Cerebellar cortex (tissue), 1 donor: Measurements from ENCODE around the gene MINK1.
"Not testable (repeated sequence)": the region's sequence is repeated elsewhere in the genome, so short reads cannot be mapped to it uniquely, and the experiment has no call there.

Experiments
- DNase-seq: peaks from one replicate; pipeline ENCODE4 v3.0.0-alpha.2; 2015; ENCODE audit warnings: low spot score

The MINK1 gene

DNA sequence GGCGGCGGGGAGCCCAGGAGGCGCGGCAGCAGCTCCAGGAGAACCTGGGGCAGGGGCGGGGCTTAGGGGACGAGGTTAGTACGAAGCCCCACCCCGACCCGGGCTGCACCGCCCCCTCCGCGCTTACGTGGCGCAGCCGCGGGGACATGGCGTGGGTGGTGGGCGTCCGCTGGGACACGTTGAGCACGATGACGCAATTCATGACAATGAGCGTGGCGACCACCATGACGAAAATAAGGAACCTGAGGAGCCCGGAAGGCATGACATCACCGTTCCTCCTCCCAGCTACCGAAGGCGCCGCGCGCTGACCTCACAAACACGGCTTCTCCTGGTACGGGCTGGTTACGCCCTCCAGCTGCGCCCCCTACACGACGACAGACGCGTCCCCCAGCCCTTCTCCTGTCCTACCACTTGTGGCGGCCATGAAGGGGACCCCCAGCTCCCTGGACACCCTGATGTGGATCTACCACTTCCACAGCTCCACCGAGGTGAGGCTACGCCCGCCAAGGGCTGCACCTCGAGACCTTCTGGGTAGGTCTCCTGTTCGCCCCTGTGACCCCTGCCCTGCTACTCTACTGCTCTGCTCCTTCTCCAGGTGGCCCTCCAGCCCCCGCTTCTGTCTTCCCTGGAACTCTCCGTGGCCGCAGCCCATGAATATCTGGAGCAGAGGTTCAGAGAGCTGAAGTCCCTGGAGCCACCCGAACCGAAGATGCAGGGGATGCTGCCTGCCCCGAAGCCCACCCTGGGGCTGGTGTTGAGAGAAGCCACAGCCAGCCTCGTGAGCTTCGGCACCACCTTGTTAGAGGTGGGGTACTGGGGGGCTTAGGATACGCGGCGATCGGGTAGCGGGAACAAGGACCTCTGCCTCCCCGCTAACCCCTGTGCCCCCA is 66.4 kb downstream of the MINK1 start, which contains the start of gene C17orf107:
C17orf107 (plus strand) TSS at position 196 of the 890 bp plus-strand sequence; CDS start at position 423, 227 bp downstream.
- peak; percentile 58 for DNase-seq

DNA sequence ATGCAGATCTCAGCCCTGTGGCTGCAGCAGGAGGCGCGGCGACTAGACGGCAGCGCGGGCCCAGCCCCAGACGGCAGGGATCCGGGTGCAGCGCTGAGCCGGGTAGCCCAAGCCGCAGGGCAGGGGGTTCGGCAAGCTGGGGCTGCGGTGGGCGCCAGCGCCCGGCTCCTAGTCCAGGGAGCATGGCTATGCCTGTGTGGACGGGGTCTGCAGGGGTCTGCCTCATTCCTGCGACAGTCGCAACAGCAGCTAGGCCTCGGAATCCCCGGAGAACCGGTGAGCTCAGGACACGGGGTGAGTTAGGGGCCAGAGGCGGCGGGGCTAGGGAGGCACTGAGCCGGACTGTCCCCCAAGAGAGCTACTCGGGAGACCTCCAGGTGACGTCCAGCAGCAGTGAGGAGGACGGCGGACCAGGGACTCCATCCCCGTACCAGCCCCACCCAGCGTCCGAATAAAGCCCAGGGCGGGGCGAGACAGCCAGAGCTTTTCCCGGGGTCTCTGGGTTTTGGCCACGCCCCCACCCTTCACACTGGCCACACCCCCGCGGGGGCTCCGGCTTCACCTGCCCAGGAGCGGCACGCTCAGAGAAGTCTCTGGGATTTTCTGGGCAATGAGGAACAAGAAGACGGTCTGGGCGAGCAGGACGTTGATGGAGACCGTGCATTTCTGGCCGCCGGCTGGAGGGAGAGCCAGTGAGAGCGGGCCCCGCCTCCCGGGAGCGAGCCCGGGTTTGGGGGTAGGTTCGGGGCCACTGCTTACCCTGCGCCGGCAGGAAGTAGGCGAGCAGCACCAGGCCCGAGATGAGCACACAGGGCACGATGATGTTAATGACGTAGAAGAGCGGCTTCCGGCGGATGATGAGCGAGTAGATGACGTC is 67.3 kb downstream of the MINK1 start:
- no peak for DNase-seq

DNA sequence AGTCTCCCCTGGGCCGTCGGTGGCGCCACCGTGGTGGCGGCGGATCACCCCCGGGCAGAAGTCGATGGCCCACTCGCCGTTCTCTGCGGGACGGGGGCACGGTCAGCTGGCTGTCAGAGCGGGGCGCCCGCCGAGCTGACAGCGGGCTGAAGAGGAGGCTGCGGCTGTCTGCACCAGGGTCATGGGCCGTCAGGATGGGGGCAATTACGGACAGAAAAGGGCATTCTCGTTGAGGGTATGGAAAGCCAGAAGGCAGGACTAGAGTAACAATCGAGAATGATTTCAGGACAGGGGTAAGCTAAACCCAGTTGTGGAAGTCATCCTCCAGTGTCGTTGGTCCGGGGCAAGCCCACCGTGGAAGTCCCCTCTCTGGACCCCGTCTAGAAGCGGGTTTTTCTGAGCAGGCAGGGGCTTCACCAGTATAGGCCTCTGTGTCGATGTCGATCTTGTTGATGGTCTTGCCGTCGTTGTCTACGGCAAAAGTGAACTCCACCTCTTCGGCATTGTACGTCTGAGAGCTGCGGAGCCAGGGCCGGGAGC is 68.0 kb downstream of the MINK1 start:
- no peak for DNase-seq

- no peak for DNase-seq
Measured at GRCh38 chr17:4901648-4902344, 68.7 kb downstream of the MINK1 start.

DNA sequence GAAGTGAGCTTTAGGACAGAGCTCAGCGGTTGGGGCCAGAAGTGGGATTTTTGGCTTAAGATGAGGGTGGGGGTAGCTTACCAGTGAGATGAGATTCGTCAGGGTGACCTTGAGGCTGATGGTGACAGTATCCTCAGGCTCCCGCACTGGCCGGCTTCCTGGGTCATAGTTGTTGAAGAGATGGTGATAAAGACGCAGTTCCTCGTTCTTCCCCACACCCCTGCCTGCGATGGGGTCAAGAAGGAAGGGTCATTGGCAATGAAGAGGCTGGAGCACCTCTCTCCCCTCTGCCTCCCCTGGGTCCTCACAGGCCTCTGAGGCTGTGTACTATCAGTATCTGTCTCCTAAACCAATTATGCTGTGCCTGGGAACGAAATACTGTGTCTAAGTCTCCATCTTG is 69.4 kb downstream of the MINK1 start:
- no peak for DNase-seq

DNA sequence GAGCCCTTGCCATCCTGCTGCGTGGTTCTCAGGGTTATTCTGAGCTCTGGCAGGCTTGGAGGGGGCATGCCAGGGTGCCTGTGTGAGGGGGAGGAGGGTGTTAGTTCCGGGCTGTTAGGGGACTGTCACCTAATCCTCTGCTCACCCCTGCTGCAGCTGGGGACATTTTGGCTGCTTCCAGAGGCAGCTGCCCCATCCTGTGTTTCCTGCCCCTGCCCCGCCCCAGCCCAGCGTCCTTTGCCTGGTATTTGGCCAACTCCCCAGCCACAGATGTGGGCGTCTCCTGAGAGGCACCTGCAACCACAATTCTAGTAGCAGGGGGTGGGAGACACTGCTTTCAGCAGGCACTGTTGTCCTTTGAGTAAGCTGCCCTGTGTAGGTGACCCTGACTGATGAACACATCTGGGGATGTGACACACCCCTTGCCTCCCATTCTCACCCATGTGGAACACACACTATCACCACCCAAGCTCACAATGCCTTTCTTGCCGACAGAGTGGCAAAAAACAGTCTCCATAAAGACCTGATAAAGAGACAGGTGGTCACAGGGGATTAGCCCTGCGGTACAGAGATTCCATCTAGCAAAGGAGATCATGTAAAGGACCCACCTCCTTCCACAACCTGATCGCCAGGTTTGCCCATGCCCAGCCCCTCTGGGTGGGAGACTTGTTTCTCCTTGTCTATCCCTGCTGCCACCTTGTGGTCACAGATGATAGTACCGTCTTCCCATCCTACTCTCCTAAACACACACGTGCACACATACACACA is 70.1 kb downstream of the MINK1 start, which contains the start of gene CHRNE:
CHRNE (minus strand) TSS at position 48 of the 768 bp plus-strand sequence; CDS start at position 13, 35 bp downstream.
- peak; percentile 90 for DNase-seq

DNA sequence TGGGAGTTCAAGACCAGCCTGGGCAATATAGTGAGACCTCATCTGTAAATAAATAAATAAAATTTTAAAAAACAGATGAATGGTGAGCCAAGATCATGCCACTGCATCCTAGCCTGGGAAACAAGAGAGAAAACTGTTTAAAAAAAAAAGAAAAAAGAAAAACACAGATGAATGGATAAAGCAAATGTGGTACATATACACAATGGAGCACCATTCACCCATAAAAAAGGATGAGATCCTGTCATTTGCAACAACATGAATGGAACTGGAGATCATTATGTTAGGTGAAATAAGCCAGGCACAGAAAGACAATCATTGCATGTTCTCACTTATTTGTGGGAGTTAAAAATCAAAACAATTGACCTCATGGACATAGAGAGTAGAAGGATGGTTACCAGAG is 73.5 kb downstream of the MINK1 start:
- DNase-seq: not testable (repeated sequence)

DNA sequence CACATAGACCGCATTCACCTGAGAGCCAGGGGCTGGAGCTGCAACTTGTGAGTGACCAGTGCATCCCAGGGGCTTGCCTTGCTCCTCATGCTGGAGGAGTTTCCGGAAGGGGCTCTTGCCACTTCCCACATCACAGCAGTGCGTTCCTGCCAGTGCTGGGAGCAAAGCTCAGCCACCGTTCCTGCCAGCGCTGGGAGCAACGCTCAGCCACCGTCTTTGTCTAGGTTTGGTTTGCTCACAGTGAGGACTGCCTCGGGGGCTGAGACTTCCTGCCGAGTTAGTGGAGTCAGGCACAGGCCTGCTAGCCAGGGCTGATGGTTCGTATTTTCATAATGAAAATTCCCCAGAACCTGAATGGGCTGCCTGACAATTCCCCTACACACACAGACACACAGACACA is 75.2 kb downstream of the MINK1 start:
- no peak for DNase-seq

DNA sequence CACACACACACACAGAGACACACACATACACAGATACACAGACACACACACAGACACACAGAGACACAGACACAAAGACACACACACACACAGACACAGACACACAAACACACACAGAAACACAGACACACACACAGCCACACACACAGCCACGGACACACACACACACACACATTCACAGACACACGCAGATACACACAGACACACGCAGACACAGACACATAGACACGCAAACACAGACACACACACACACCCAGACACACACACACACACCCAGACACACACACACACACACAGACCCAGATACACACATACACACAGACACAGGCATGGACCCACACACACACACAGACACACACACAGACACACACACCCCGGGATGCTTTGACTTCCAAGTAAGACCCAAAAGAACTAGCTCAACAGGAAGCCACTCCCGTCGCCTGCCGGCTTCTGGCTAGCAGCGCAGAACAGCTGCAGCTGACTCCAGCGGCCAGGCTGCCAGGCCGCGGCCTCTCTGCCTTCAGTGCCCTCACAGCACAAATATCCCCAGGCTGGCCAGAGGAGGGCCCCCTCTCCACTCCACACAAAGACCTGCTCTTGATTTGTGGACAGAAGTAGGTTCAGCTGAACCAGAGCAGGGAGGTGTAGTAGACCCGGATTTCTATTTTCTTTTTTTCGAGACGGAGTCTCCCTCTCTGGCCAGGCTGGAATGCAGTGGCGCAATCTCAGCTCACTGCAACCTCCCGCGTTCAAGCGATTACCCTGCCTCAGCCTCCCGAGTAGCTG is 75.8 kb downstream of the MINK1 start:
- peak; percentile 86 for DNase-seq

DNA sequence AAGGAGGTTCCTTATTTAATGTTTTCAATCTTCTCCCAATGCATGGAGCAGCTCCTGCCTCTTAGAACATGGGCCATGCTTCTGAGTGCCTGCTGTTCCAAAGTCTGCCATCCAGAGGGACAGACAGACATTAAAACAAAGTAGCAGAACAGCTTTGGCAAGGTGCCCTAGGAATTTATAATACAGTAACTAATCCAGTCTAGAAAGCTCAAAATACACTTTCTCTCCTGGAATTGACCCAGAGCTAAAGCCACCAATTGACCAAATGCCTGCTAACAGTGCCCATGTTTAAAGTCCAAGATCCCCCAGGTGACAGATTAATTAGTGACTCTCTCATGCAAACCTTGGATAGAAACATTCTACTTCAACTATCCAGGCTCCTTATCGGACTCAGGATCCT is 80.9 kb downstream of the MINK1 start:
- no peak for DNase-seq

GRCh38 chr17:4914551-4914950 is 81.4 kb downstream of the MINK1 start:
- not testable (repeated sequence) for DNase-seq

GRCh38 chr17:4919511-4920047 is 86.4 kb downstream of the MINK1 start:
- DNase-seq: no peak

DNA sequence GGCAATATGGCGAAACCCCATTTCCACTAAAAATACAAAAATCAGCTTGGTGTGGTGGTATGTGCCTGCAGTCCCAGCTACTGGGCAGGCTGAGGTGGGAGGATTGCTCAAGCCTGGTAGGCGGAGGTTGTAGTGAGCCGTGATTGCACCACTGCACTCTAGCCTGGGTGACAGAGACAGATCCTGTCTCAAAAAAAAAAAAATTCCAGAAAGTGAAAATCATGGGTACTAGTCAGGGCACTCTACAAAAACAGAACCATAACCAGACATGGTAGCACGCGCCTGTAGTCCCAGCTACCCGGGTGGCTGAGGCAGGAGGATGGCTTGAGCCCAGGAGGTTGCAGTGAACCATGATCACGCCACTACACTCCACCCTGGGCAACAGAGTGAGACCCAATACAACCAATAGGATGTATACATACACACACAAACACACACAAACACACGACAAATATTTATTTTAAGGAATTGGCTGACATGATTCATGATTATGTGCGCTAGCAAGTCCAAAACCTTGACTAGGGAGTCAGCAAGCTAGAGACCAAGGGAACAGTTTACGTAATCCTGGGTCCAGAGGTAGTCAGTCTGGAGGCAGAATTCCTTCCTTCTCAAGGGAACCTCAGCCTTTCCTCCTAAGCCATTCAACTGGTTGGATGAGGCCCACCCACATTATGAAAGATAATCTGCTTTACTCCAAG is 87.4 kb downstream of the MINK1 start:
- DNase-seq: no peak

GRCh38 chr17:4921320-4921719 is 88.2 kb downstream of the MINK1 start:
- no peak for DNase-seq

- not testable (repeated sequence) for DNase-seq
Measured at GRCh38 chr17:4926577-4927335, 93.6 kb downstream of the MINK1 start.

GRCh38 chr17:4928881-4929280 is 95.7 kb downstream of the MINK1 start:
- DNase-seq: no peak

DNA sequence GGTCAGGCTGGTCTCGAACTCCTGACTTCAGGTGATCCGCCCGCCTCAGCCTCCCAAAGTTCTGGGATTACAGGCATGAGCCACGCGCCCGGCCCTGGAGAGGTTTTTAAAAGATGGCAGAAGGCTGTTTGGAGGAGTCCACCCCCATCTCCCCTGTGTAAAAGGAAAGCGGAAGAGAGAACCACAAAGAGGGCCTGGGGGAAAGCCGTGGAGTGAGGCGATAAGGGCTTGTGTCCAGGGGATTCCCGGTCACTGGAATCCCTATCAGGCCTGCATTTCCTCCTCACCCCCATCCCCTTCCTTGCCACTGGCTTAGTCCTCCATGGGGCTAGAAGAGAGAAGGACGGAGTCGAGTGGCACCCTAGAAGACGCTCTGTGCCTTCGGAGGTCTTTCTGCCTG is 98.8 kb downstream of the MINK1 start, which contains the start of gene GP1BA:
GP1BA (plus strand) TSS at position 315 of the 400 bp plus-strand sequence. CDS start 328 bp downstream, outside the sequence.
- no peak for DNase-seq

- DNase-seq: no peak
Measured at GRCh38 chr17:4932756-4933155, 99.6 kb downstream of the MINK1 start.
